Measurements from ENCODE around the gene CISH. TPM values are rescaled to one million over a fixed set of nuclear protein-coding genes. Genes with fewer than 3 reads are reported as not detected.

The CISH gene
- total RNA-seq, 1 donor from 2014 or later, result 1.8 TPM

DNA sequence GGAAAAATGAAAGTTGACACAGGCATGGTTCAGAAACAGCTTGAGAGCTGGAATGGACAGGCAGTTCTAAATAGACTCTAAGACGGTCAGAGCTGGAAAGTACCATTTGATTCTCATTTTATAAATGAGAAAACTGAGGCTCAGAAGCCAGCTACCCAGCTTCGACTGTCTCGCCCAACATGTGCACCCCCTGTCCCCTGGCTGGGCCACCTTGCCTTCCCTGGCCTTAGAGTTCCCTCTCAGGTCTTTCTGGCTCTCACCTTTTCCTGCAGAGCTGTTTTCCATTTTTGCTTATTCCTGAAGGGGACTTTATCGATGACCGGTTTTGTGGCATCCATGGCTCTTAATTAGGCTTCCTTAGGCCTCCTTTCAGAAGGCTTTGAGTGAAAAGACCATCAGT is 45.8 kb upstream of the CISH start:
- peak; percentile 20 for DNase-seq (ENCODE audit: low spot score)
- no peak overlapping the region for H3K4me3 Mint-ChIP-seq (ENCODE audit: unreplicated experiment)
- H3K36me3 Mint-ChIP-seq (ENCODE audit: low read depth), result no peaks in the 10 kb centered on the region
- TF ChIP-seq, protein P1, sequence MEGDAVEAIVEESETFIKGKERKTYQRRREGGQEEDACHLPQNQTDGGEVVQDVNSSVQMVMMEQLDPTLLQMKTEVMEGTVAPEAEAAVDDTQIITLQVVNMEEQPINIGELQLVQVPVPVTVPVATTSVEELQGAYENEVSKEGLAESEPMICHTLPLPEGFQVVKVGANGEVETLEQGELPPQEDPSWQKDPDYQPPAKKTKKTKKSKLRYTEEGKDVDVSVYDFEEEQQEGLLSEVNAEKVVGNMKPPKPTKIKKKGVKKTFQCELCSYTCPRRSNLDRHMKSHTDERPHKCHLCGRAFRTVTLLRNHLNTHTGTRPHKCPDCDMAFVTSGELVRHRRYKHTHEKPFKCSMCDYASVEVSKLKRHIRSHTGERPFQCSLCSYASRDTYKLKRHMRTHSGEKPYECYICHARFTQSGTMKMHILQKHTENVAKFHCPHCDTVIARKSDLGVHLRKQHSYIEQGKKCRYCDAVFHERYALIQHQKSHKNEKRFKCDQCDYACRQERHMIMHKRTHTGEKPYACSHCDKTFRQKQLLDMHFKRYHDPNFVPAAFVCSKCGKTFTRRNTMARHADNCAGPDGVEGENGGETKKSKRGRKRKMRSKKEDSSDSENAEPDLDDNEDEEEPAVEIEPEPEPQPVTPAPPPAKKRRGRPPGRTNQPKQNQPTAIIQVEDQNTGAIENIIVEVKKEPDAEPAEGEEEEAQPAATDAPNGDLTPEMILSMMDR (IDR thresholded peaks at IDR 0.05), result no peak
- no peak overlapping the region for H3K27ac Mint-ChIP-seq (ENCODE audit: unreplicated experiment)
- H3K4me1 Mint-ChIP-seq (ENCODE audit: low read depth), result peaks cover 3% of the 10 kb centered on the region
- no peaks in the 10 kb centered on the region for H3K9me3 Mint-ChIP-seq (ENCODE audit: low read depth)
- no peaks in the 10 kb centered on the region for H3K27me3 Mint-ChIP-seq (ENCODE audit: low read depth)

- Mint-ChIP-seq H3K27me3 (ENCODE audit: low read depth) (no peaks in the 10 kb centered on the region), H3K4me1 (ENCODE audit: low read depth) (peaks cover 3% of the 10 kb centered on the region)
- TF ChIP-seq, protein P1 (IDR thresholded peaks at IDR 0.05), result no peak
Observed at GRCh38 chr3:50656417-50657195, 45.0 kb upstream of the CISH start.

DNA sequence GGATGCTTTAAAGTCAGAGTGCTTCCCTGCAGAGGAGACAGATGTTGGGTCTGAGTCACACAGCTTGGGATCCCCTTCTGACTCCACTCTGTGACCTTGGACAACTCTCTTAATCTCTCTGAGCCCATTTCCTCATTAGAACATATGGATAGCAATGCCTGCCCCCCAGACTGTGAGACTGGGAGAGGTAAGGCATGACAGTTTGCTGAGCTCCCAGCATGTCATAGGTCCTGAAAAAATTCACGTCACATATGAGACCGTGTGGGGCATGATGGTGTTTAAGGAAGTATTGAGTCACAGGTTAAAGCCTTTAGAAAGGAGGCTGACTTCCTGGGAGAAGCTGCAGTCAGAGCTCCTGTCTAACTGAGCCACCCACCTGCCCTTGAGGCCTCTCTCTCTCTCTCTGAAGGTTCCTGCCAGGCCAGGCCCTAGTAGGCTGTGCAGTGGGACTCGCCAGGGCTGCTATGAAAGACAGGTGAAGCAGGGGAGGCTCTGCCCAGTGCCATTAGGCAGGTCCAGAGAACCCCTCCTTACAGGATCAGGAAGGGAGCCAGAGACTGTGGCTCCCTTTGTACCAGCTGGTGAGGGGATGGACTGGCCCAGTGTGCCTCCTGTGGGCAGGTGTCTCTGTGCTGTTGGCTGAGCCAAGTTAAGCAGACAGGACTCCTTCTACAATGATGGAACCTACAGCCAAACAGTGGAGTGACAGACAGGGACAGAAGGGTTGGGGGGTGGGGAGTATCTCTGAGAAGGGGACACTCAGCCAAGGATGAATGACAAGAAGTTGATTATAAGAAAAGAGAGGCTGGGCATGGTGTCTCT is 43.6 kb upstream of the CISH start:
- Mint-ChIP-seq H3K4me3 (ENCODE audit: unreplicated experiment) (no peak overlapping the region), H3K36me3 (ENCODE audit: low read depth) (no peaks in the 10 kb centered on the region), H3K27ac (ENCODE audit: unreplicated experiment) (no peak overlapping the region), H3K4me1 (ENCODE audit: low read depth) (peaks cover 3% of the 10 kb centered on the region), H3K9me3 (ENCODE audit: low read depth) (no peaks in the 10 kb centered on the region), H3K27me3 (ENCODE audit: low read depth) (no peaks in the 10 kb centered on the region)
- peak; percentile 44 for DNase-seq (ENCODE audit: low spot score)
- TF ChIP-seq, protein P1 (IDR thresholded peaks at IDR 0.05), result no peak

More at GRCh38 chr3:50656417-50657195, 45.0 kb upstream of the CISH start:
- H3K9me3 Mint-ChIP-seq (ENCODE audit: low read depth), result no peaks in the 10 kb centered on the region
- no peak overlapping the region for H3K27ac Mint-ChIP-seq (ENCODE audit: unreplicated experiment)
- H3K36me3 Mint-ChIP-seq (ENCODE audit: low read depth), result no peaks in the 10 kb centered on the region
- peak; percentile 22 for DNase-seq (ENCODE audit: low spot score)
- no peak overlapping the region for H3K4me3 Mint-ChIP-seq (ENCODE audit: unreplicated experiment)

DNA sequence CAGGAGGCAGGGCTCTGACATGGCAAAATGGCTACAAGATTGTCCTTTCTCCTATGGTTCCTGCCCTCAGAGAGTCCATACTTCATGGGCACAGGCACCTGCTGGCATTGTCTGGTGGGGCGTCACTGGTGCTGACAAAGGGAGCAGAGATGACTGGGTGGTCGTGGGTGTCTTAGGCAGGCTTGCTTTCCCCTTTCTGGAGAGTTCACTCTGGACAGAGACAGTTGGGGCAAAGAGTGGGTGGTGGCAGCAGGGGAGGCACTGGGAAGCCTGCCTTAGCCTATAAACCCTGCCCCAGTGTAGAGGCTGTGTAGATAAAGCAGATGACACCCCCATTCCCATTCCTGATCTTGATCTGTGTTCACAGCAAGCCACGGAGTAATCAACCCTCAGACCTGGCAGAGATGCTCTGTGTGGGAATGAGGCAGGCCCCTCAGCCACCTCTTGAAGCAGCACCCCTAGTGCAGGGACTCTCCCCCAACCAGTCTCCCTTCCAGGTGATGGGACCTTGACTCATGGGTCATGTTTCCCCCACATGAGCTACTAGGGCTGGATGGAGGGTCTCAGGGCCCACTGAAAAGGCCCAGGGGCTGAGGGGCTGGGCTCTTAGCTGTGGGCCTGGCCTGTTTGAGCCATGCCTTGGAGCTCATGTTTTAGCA is 42.5 kb upstream of the CISH start:
- Mint-ChIP-seq H3K36me3 (ENCODE audit: low read depth) (no peaks in the 10 kb centered on the region), H3K9me3 (ENCODE audit: low read depth) (no peaks in the 10 kb centered on the region), H3K27ac (ENCODE audit: unreplicated experiment) (no peak overlapping the region)

More for the DNA sequence above, 42.5 kb upstream of the CISH start:
- TF ChIP-seq, protein P1 (IDR thresholded peaks at IDR 0.05), result no peak
- Mint-ChIP-seq H3K4me1 (ENCODE audit: low read depth) (peaks cover 12% of the 10 kb centered on the region), H3K27me3 (ENCODE audit: low read depth) (no peaks in the 10 kb centered on the region), H3K4me3 (ENCODE audit: unreplicated experiment) (no peak overlapping the region)
- peak; percentile 36 for DNase-seq (ENCODE audit: low spot score)
